Nephron progenitor cell (in vitro differentiated cells): ENCODE data around the gene RCBTB1.
A peak's percentile ranks its signal among the peaks of the same experiment; 100 is the strongest.

Source experiments
- DNase-seq: peaks from one replicate; pipeline ENCODE4 v3.0.0; 2021
- H3K27ac Mint-ChIP-seq: 2 replicates; pipeline ENCODE4 v1.8.0; 2021; ENCODE audit warnings: mild to moderate bottlenecking, moderate library complexity, mixed read lengths
- H3K27me3 Mint-ChIP-seq: 2 replicates; pipeline ENCODE4 v1.8.0; 2021; ENCODE audit warnings: mild to moderate bottlenecking, low read depth, mixed read lengths; ENCODE audit not compliant: poor library complexity
- H3K36me3 Mint-ChIP-seq: 2 replicates; pipeline ENCODE4 v1.8.0; 2021; ENCODE audit warnings: low read depth, mixed read lengths
- H3K4me1 Mint-ChIP-seq: 2 replicates; pipeline ENCODE4 v1.8.0; 2021; ENCODE audit warnings: mixed read lengths
- H3K4me3 Mint-ChIP-seq: 2 replicates; pipeline ENCODE4 v1.8.0; 2021; ENCODE audit warnings: mild to moderate bottlenecking, moderate library complexity, mixed read lengths
- H3K9me3 Mint-ChIP-seq: 2 replicates; pipeline ENCODE4 v1.8.0; 2021; ENCODE audit warnings: mild to moderate bottlenecking, moderate library complexity, mixed read lengths
- TF ChIP-seq, protein P1 (sequence below): fragments of 200-600 bp; sonication (generic); IDR thresholded peaks from 2 replicates; pipeline ENCODE4 v1.5.0; 2021; ENCODE audit warnings: antibody characterized with exemption

The RCBTB1 gene

GRCh38 chr13:49629196-49629938, 44.0 kb upstream of the RCBTB1 start:
- Mint-ChIP-seq H3K4me1 (peaks cover 19% of the 10 kb centered on the region), H3K36me3 (no peaks in the 10 kb centered on the region), H3K27ac (no peak overlapping the region), H3K9me3 (peaks cover 4% of the 10 kb centered on the region), H3K4me3 (no peak overlapping the region), H3K27me3 (peaks cover 3% of the 10 kb centered on the region)
- DNase-seq, result no peak
- TF ChIP-seq, protein P1, sequence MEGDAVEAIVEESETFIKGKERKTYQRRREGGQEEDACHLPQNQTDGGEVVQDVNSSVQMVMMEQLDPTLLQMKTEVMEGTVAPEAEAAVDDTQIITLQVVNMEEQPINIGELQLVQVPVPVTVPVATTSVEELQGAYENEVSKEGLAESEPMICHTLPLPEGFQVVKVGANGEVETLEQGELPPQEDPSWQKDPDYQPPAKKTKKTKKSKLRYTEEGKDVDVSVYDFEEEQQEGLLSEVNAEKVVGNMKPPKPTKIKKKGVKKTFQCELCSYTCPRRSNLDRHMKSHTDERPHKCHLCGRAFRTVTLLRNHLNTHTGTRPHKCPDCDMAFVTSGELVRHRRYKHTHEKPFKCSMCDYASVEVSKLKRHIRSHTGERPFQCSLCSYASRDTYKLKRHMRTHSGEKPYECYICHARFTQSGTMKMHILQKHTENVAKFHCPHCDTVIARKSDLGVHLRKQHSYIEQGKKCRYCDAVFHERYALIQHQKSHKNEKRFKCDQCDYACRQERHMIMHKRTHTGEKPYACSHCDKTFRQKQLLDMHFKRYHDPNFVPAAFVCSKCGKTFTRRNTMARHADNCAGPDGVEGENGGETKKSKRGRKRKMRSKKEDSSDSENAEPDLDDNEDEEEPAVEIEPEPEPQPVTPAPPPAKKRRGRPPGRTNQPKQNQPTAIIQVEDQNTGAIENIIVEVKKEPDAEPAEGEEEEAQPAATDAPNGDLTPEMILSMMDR, result no peak

- peaks cover under 1% of the 10 kb centered on the region for H3K27me3 Mint-ChIP-seq
- no peaks in the 10 kb centered on the region for H3K9me3 Mint-ChIP-seq
- peaks cover 19% of the 10 kb centered on the region for H3K4me1 Mint-ChIP-seq
- TF ChIP-seq, protein P1, result no peak
- peak; percentile 45 for DNase-seq
- H3K27ac Mint-ChIP-seq, result peak within 1 kb of the TSS; percentile 34
- H3K36me3 Mint-ChIP-seq, result no peaks in the 10 kb centered on the region
- H3K4me3 Mint-ChIP-seq, result peak within 1 kb of the TSS; percentile 63
These were observed 42.7 kb upstream of the RCBTB1 start, which contains the start of gene ARL11 for GRCh38 chr13:49627831-49628652. TSS of gene ARL11 (plus strand) at chr13:49628507. CDS start at chr13:49630448, 1,941 bp downstream.

- peaks cover 19% of the 10 kb centered on the region for H3K4me1 Mint-ChIP-seq
- TF ChIP-seq, protein P1, result no peak
- H3K36me3 Mint-ChIP-seq, result no peaks in the 10 kb centered on the region
- H3K9me3 Mint-ChIP-seq, result no peaks in the 10 kb centered on the region
- no peak overlapping the region for H3K4me3 Mint-ChIP-seq
- DNase-seq, result peak; percentile 19
- no peaks in the 10 kb centered on the region for H3K27me3 Mint-ChIP-seq
- H3K27ac Mint-ChIP-seq, result peak overlapping the region; percentile 17
These were observed 40.2 kb upstream of the RCBTB1 start for GRCh38 chr13:49625392-49626079.

DNA sequence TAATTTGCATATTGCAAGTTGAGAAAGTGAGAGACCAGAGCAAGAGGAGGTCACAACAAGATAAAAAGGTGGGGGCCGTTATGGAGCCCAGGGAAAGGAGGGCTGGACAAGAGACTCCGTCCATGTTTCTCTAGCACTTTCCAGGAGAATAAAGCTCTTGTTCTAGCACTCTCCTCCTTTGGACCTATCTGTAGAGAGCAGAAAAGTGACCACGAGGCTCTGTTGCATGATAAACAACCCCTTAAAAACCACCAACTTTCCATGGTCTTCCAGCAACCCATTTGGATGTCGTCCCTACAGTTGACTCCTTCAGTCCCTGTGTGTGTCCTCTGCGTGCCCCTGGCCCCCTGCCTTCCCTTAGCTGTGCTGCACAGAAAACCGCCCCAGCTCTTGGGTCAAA, 38.9 kb upstream of the RCBTB1 start:
- Mint-ChIP-seq H3K27ac (no peak overlapping the region), H3K4me3 (no peak overlapping the region), H3K36me3 (no peaks in the 10 kb centered on the region), H3K4me1 (peaks cover 19% of the 10 kb centered on the region), H3K27me3 (no peaks in the 10 kb centered on the region), H3K9me3 (no peaks in the 10 kb centered on the region)
- no peak for DNase-seq
- TF ChIP-seq, protein P1, result no peak

DNA sequence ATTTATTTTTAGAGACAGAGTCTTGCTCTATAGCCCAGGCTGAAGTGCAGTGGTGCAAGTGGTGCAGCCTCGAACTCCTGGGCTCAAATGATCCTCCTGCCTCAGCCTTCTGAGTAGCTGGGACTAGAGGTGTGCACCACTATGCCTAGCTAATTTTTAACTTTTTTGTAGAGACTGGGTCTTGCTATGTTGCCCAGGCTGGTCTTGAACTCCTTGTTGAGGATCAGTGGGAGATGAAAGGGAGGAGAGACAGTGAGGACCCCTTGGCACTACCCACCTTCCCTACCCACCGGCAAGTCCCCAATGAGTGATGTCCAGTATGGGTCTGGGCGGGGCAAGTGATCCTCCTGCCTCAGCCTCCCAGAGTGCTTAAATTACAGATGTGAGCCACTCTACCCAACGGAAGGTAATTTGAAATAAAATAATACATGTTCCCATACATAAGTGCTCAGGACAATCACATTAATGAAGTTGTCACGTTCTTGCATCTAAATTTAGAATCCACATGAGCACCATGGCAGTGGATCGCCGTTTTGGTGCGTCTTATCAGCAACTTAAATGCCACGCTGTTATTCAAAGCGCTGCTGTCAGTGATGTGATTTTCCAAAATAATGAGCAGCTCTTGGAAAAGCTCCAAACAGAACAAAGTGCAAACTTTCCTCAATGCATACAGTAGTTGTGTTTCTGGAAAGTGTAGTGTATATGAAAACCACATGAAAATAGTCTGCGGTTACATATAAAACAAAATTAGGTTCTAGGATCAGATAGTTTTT, 37.0 kb upstream of the RCBTB1 start:
- Mint-ChIP-seq H3K9me3 (no peaks in the 10 kb centered on the region), H3K4me1 (peaks cover 15% of the 10 kb centered on the region), H3K4me3 (no peak overlapping the region), H3K27ac (no peak overlapping the region), H3K27me3 (no peaks in the 10 kb centered on the region), H3K36me3 (no peaks in the 10 kb centered on the region)
- DNase-seq, result no peak
- TF ChIP-seq, protein P1, result no peak
